ENCODE data around the gene SHD. TPM values are rescaled to one million over a fixed set of nuclear protein-coding genes. Genes with fewer than 3 reads are reported as not detected.
"Not testable (repeated sequence)": the region's sequence is repeated elsewhere in the genome, so short reads cannot be mapped to it uniquely, and the experiment has no call there.

SHD gene
- not detected in 2 replicates for total RNA-seq

GRCh38 chr19:4278419-4279266, at the start of gene SHD:
Gene SHD, plus strand, starts transcription at chr19:4279266. Its CDS starts 798 bp downstream, at chr19:4280064.
- intact Hi-C loops (cut with micrococcal nuclease), result no loop called here

- intact Hi-C loops (cut with micrococcal nuclease), result not testable (repeated sequence)
Observed at GRCh38 chr19:4230237-4230636, 48.8 kb upstream of the SHD start.

GRCh38 chr19:4231521-4231920, 47.5 kb upstream of the SHD start:
- intact Hi-C loops (cut with micrococcal nuclease), result not testable (repeated sequence)

GRCh38 chr19:4232139-4232538, 46.9 kb upstream of the SHD start:
- intact Hi-C loops (cut with micrococcal nuclease), result not testable (repeated sequence)

- intact Hi-C loops (cut with micrococcal nuclease), result no loop called here
Observed at GRCh38 chr19:4232614-4233281, 46.3 kb upstream of the SHD start.

GRCh38 chr19:4233282-4233853, 45.7 kb upstream of the SHD start:
- intact Hi-C loops (cut with micrococcal nuclease), result no loop called here

- intact Hi-C loops (cut with micrococcal nuclease), result no loop called here
Observed at GRCh38 chr19:4234142-4234861, 44.8 kb upstream of the SHD start.

- intact Hi-C loops (cut with micrococcal nuclease), result no loop called here
Observed at GRCh38 chr19:4234862-4235201, 44.2 kb upstream of the SHD start.

GRCh38 chr19:4237510-4237909, 41.6 kb upstream of the SHD start:
- intact Hi-C loops (cut with micrococcal nuclease), result not testable (repeated sequence)

- intact Hi-C loops (cut with micrococcal nuclease), result no loop called here
Observed at GRCh38 chr19:4238831-4239230, 40.2 kb upstream of the SHD start.

- intact Hi-C loops (cut with micrococcal nuclease), result no loop called here
Observed at GRCh38 chr19:4241824-4242430, 37.1 kb upstream of the SHD start.

- intact Hi-C loops (cut with micrococcal nuclease), result loop anchor here (2.0 kb wide), 2 partner anchors 227 to 483 kb away; partner anchors contain the start of genes HDGFL2 and MRPL54
Observed at GRCh38 chr19:4245938-4246337, 33.1 kb upstream of the SHD start.

GRCh38 chr19:4246767-4247593, 32.1 kb upstream of the SHD start, which contains the start of gene YJU2:
Gene YJU2, plus strand, starts transcription at chr19:4247080. Its CDS starts 67 bp downstream, at chr19:4247147.
- intact Hi-C loops (cut with micrococcal nuclease), result loop anchor here (1.0 to 2.0 kb wide), 4 partner anchors 96 to 484 kb away; partner anchors contain the start of genes HDGFL2, MPND, MRPL54 and SH3GL1

- intact Hi-C loops (cut with micrococcal nuclease), result no loop called here
Observed at GRCh38 chr19:4256563-4256962, 22.5 kb upstream of the SHD start.

GRCh38 chr19:4257025-4257424, 22.0 kb upstream of the SHD start:
- intact Hi-C loops (cut with micrococcal nuclease), result no loop called here

- intact Hi-C loops (cut with micrococcal nuclease), result no loop called here
Observed at GRCh38 chr19:4258181-4258580, 20.9 kb upstream of the SHD start.

- intact Hi-C loops (cut with micrococcal nuclease), result no loop called here
Observed at GRCh38 chr19:4260613-4261191, 18.4 kb upstream of the SHD start.

- intact Hi-C loops (cut with micrococcal nuclease), result no loop called here
Observed at GRCh38 chr19:4264812-4265211, 14.3 kb upstream of the SHD start.

- intact Hi-C loops (cut with micrococcal nuclease), result loop anchor here (2.0 kb wide), 1 partner anchor 258 kb away; no protein-coding TSS in a partner anchor
Observed at GRCh38 chr19:4266253-4267000, 12.6 kb upstream of the SHD start.

Measured in T-helper 2 cell treated with Interferon-gamma antibody and Interleukin-4, amounts not matched to agents 100 ng/mL and 5 ng/mL, for 36 hours (primary cell).